ENCODE measurements around the gene ZNF385B.

- TF ChIP-seq EZH2 (IDR thresholded peaks at IDR 0.05; ENCODE audit: low read length) (no peak), CTCF (optimal IDR thresholded peaks at IDR 0.05 in 1 of 3, IDR thresholded peaks at IDR 0.05 in 1 of 3, conservative IDR thresholded peaks at IDR 0.05 in 1 of 3; ENCODE audit: extremely low read depth in 1 of 3, insufficient read depth in 2 of 3, low read length in 3 of 3) (peak; percentile 17 to 55 (median 53))
Measured at GRCh38 chr2:179595284-179595683, 266.1 kb downstream of the ZNF385B start.
